C4-2B (cell line): Measurements from ENCODE around the gene CEBPZ.
"Not testable (repeated sequence)": the region's sequence is repeated elsewhere in the genome, so short reads cannot be mapped to it uniquely, and the experiment has no call there.

Experiments
- CTCF ChIP-seq: fragments of 450-650 bp; conservative IDR thresholded peaks from 2 replicates; pipeline ENCODE4 v1.5.1; 2017; ENCODE audit warnings: mild to moderate bottlenecking
- ZFX ChIP-seq: fragments of 450-650 bp; IDR thresholded peaks from 2 replicates; pipeline ENCODE4 v1.6.1; 2017

- not testable (repeated sequence) for TF ChIP-seq CTCF, ZFX
Observed at GRCh38 chr2:37225129-37225528, 6.3 kb downstream of the CEBPZ start.
